ENCODE results near the gene GOLGA6A.
"Not testable (repeated sequence)": the region's sequence is repeated elsewhere in the genome, so short reads cannot be mapped to it uniquely, and the experiment has no call there.

The GOLGA6A gene

DNA sequence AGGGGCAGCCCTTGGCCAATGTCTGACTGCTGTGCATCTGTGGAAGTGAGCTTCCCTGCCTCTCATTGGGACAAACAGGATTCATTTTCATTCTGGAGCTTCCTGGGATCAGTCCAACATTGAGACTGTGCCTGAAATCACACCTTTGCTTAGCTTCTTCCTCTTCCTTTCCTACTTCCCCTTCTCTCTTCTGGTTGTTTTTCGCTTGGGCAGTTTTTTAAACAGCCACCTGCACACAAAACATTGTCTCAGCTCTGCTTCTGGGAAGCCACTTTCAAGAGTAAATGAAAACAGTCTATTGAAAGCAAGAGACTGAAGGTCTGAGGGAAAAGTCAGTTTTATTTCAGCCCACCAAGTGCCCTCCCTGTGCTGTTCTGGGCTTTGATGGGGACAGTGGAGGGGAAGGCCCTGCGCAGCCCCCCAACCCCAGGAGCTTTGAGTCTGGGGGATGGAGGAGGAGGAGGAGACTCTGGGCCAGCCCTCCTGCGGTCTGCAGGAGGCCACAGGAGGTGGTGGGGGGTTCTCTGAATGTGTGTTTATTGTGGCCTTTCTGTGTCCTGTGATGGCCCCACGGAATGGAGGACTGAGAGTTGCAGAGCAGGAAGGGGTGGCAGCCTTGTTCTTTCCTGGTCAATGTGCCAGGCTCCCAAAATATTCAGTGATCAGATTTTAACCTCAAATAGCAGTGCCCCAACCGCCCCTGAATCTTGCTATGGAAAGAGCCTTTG is 40.2 kb upstream of the GOLGA6A start:
- TF ChIP-seq, protein P1, sequence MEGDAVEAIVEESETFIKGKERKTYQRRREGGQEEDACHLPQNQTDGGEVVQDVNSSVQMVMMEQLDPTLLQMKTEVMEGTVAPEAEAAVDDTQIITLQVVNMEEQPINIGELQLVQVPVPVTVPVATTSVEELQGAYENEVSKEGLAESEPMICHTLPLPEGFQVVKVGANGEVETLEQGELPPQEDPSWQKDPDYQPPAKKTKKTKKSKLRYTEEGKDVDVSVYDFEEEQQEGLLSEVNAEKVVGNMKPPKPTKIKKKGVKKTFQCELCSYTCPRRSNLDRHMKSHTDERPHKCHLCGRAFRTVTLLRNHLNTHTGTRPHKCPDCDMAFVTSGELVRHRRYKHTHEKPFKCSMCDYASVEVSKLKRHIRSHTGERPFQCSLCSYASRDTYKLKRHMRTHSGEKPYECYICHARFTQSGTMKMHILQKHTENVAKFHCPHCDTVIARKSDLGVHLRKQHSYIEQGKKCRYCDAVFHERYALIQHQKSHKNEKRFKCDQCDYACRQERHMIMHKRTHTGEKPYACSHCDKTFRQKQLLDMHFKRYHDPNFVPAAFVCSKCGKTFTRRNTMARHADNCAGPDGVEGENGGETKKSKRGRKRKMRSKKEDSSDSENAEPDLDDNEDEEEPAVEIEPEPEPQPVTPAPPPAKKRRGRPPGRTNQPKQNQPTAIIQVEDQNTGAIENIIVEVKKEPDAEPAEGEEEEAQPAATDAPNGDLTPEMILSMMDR (IDR thresholded peaks at IDR 0.05) = no peak
- Histone ChIP-seq H3K4me3 (no peak overlapping the region), H3K27ac (no peak overlapping the region)
- no peak for DNase-seq (ENCODE audit: low spot score)

- TF ChIP-seq, protein P1 (IDR thresholded peaks at IDR 0.05) = no peak
- Histone ChIP-seq H3K27ac (no peak overlapping the region), H3K4me3 (no peak overlapping the region)
- DNase-seq (ENCODE audit: low spot score) = no peak
These were observed 39.5 kb upstream of the GOLGA6A start for GRCh38 chr15:74121858-74122257.

- H3K27ac ChIP-seq = no peak overlapping the region
- DNase-seq (ENCODE audit: low spot score) = no peak
These were observed 38.7 kb upstream of the GOLGA6A start for GRCh38 chr15:74121039-74121438.

GRCh38 chr15:74120426-74120825 is 38.1 kb upstream of the GOLGA6A start:
- TF ChIP-seq, protein P1 (IDR thresholded peaks at IDR 0.05) = no peak

More at GRCh38 chr15:74121039-74121438, 38.7 kb upstream of the GOLGA6A start:
- no peak overlapping the region for H3K4me3 ChIP-seq
- TF ChIP-seq, protein P1 (IDR thresholded peaks at IDR 0.05) = no peak

GRCh38 chr15:74109713-74110112 is 27.4 kb upstream of the GOLGA6A start:
- Histone ChIP-seq H3K4me3 (no peak overlapping the region), H3K27ac (no peak overlapping the region)
- TF ChIP-seq, protein P1 (IDR thresholded peaks at IDR 0.05) = no peak
- no peak for DNase-seq (ENCODE audit: low spot score)

More at GRCh38 chr15:74120426-74120825, 38.1 kb upstream of the GOLGA6A start:
- no peak for DNase-seq (ENCODE audit: low spot score)
- Histone ChIP-seq H3K4me3 (no peak overlapping the region), H3K27ac (no peak overlapping the region)

GRCh38 chr15:74108611-74109010 is 26.3 kb upstream of the GOLGA6A start:
- not testable (repeated sequence) for H3K4me3 ChIP-seq; DNase-seq (ENCODE audit: low spot score); H3K27ac ChIP-seq

GRCh38 chr15:74108111-74108510 is 25.8 kb upstream of the GOLGA6A start:
- no peak overlapping the region for H3K27ac ChIP-seq
- no peak overlapping the region for H3K4me3 ChIP-seq
- no peak for DNase-seq (ENCODE audit: low spot score)
- TF ChIP-seq, protein P1 (IDR thresholded peaks at IDR 0.05) = no peak

- peak; percentile 92 for DNase-seq (ENCODE audit: low spot score)
- Histone ChIP-seq H3K27ac (peak overlapping the region in 1 of 2 donors; percentile 59), H3K4me3 (peak overlapping the region; percentile 65)
These were observed 17.8 kb upstream of the GOLGA6A start for GRCh38 chr15:74099963-74100733.

DNA sequence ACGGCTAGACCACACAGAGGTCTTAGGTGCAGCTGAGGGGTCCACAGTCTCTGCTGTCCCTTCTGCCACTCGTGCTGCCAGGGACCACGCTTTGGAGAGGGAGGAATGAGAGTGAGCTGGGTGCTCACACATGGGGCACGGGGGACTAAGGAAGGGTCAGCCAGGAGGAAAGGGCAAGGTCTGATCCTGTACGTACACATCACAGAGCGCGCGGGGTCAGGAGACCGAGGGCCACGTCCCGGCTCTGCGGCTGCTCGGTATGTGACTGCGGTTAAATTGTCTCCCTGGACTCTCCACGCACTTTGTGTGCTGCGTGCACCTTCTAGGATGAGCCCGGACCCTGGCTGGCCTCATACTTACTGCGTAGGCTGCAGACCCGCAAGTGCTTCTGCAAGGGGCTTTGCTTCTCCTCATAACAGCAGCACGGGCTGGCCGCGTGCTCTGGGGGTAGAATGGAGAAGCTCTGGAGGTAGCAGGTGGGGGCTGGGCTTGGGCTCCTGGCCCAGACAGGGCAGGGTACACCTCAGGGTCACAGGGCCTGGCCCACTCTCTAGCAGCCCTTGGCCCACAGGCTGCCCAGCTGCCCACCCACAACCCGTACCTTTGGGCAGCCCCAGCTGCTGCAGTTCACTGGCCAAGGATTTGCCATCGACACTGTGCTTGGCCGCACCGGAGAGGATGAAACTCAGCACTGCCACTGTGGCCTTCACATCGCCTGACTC is 14.6 kb upstream of the GOLGA6A start:
- H3K27ac ChIP-seq; DNase-seq (ENCODE audit: low spot score); H3K4me3 ChIP-seq: not testable (repeated sequence)

GRCh38 chr15:74095610-74096009 is 13.3 kb upstream of the GOLGA6A start:
- not testable (repeated sequence) for H3K27ac ChIP-seq; DNase-seq (ENCODE audit: low spot score); H3K4me3 ChIP-seq

DNA sequence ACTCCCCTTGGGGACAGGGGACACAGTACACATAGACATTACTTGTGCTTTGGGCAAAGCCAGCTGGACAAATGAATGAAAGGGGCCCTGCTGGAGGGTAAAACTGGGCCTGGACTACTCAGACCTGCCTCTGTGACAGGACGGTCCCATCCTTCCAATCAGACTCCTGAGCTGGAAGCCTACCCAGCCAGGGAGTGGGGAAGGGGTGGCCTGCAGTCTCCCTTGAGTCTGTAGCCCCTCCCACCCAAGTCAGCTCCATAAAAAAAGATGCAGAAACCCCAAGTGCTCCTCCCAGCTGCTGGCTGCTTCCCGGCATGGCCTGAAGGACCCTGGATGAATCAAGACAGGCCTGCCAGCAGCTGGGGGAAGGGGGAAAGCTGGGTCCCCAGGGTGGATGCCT is 12.2 kb upstream of the GOLGA6A start:
- DNase-seq (ENCODE audit: low spot score); H3K27ac ChIP-seq; H3K4me3 ChIP-seq: not testable (repeated sequence)

Measured in coronary artery (tissue), 2 donors.